H1 (cell line): ENCODE results near the gene GFM1. TPM values are rescaled to one million over a fixed set of nuclear protein-coding genes. Genes with fewer than 3 reads are reported as not detected.

Source experiments
- CHD1 ChIP-seq: IDR thresholded peaks from 2 replicates; pipeline ENCODE4 v1.6.1; 2012; ENCODE audit warnings: low read depth, low read length, improper control_type of control experiment
- CTBP2 ChIP-seq: IDR thresholded peaks from 2 replicates; pipeline ENCODE4 v1.7.0; 2011; ENCODE audit warnings: borderline replicate concordance, mild to moderate bottlenecking, moderate library complexity, mixed read lengths, low read length; ENCODE audit not compliant: insufficient read depth, insufficient read length
- JUND ChIP-seq: IDR thresholded peaks from 2 replicates; pipeline ENCODE4 v1.6.1; 2011; ENCODE audit warnings: mild to moderate bottlenecking, improper control_type of control experiment, low read length
- POLR2AphosphoS5 ChIP-seq: IDR thresholded peaks from 2 replicates; pipeline ENCODE4 v1.6.1; 2011; ENCODE audit warnings: low read depth, low read length
- RNF2 ChIP-seq: fragments of 200-900, 300-1000 bp; sonication (generic); IDR thresholded peaks from 2 replicates; pipeline ENCODE4 v1.7.1; 2016; ENCODE audit warnings: borderline replicate concordance, low read depth, mild to moderate bottlenecking, antibody characterized with exemption, low read length; ENCODE audit not compliant: poor library complexity, severe bottlenecking; ENCODE audit errors: missing control alignments
- SP1 ChIP-seq: IDR thresholded peaks from 2 replicates; pipeline ENCODE4 v1.6.1; 2011; ENCODE audit warnings: low read depth, low read length
- SP2 ChIP-seq: IDR thresholded peaks from 2 replicates; pipeline ENCODE4 v1.6.1; 2012; ENCODE audit warnings: mild to moderate bottlenecking, low read length, inconsistent platforms
- polyA plus RNA-seq, 7 experiments: library from polyadenylated mRNA; depleted of rRNA in 3 of 7; stranded (reverse) in 5 of 7; unstranded in 2 of 7; fragments of >200 nt in 5 of 7; fragments of 200-250 nt in 2 of 7; gene quantifications; 1 replicate in 5 of 7; 2 replicates in 1 of 7; 4 replicates in 1 of 7; pipeline versions ENCODE4 v1.2.1 to v1.2.3, GENCODE V29; 2011 to 2013; ENCODE audit warnings: missing spikeins in 2 of 7, mixed read lengths in 2 of 7
- total RNA-seq: library from RNA; stranded (reverse); fragmentation: NEBNext Ultra II Directional; extraction: Animal tissue kit (Norgen Biotek cat#: 25700); gene quantifications from 2 replicates; pipeline ENCODE4 v1.2.1, GENCODE V29; 2021
- TF ChIP-seq, protein P1 (sequence below): fragments of 300-600 bp; sonication (generic); IDR thresholded peaks from 2 replicates; pipeline ENCODE4 v1.7.1; 2012; ENCODE audit warnings: low read length, moderate library complexity, mild to moderate bottlenecking, inconsistent platforms; ENCODE audit not compliant: insufficient replicate concordance
- TF ChIP-seq, protein P2 (sequence below): IDR thresholded peaks from 2 replicates; pipeline ENCODE4 v1.6.1; 2011; ENCODE audit warnings: low read length, improper control_type of control experiment

The GFM1 gene
- total and polyA plus RNA-seq, 2 of the 8 experiments (the other 6 are each of a cell fraction or from before 2014, with no cell fraction given), result 10.9 to 45.3 TPM

DNA sequence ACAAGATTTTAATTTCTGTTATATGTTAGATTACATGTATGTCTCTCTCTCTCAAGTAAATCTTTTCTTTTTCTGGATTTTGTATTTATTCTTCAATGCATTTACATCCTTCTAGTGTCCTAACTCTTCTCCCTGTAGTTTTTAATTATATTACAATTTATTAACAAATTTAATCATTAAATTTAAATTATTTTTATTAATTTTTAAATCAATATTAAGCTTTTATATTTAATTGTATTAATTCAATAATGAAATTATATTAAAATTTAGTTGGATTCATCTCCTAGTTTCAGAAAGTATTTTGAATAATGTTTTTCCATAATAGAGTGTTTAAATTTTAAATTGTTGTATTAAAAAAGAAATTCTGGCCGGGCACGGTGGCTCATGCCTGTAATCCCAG lies 43.5 kb upstream of the GFM1 start (continued):
- TF ChIP-seq, protein P1, sequence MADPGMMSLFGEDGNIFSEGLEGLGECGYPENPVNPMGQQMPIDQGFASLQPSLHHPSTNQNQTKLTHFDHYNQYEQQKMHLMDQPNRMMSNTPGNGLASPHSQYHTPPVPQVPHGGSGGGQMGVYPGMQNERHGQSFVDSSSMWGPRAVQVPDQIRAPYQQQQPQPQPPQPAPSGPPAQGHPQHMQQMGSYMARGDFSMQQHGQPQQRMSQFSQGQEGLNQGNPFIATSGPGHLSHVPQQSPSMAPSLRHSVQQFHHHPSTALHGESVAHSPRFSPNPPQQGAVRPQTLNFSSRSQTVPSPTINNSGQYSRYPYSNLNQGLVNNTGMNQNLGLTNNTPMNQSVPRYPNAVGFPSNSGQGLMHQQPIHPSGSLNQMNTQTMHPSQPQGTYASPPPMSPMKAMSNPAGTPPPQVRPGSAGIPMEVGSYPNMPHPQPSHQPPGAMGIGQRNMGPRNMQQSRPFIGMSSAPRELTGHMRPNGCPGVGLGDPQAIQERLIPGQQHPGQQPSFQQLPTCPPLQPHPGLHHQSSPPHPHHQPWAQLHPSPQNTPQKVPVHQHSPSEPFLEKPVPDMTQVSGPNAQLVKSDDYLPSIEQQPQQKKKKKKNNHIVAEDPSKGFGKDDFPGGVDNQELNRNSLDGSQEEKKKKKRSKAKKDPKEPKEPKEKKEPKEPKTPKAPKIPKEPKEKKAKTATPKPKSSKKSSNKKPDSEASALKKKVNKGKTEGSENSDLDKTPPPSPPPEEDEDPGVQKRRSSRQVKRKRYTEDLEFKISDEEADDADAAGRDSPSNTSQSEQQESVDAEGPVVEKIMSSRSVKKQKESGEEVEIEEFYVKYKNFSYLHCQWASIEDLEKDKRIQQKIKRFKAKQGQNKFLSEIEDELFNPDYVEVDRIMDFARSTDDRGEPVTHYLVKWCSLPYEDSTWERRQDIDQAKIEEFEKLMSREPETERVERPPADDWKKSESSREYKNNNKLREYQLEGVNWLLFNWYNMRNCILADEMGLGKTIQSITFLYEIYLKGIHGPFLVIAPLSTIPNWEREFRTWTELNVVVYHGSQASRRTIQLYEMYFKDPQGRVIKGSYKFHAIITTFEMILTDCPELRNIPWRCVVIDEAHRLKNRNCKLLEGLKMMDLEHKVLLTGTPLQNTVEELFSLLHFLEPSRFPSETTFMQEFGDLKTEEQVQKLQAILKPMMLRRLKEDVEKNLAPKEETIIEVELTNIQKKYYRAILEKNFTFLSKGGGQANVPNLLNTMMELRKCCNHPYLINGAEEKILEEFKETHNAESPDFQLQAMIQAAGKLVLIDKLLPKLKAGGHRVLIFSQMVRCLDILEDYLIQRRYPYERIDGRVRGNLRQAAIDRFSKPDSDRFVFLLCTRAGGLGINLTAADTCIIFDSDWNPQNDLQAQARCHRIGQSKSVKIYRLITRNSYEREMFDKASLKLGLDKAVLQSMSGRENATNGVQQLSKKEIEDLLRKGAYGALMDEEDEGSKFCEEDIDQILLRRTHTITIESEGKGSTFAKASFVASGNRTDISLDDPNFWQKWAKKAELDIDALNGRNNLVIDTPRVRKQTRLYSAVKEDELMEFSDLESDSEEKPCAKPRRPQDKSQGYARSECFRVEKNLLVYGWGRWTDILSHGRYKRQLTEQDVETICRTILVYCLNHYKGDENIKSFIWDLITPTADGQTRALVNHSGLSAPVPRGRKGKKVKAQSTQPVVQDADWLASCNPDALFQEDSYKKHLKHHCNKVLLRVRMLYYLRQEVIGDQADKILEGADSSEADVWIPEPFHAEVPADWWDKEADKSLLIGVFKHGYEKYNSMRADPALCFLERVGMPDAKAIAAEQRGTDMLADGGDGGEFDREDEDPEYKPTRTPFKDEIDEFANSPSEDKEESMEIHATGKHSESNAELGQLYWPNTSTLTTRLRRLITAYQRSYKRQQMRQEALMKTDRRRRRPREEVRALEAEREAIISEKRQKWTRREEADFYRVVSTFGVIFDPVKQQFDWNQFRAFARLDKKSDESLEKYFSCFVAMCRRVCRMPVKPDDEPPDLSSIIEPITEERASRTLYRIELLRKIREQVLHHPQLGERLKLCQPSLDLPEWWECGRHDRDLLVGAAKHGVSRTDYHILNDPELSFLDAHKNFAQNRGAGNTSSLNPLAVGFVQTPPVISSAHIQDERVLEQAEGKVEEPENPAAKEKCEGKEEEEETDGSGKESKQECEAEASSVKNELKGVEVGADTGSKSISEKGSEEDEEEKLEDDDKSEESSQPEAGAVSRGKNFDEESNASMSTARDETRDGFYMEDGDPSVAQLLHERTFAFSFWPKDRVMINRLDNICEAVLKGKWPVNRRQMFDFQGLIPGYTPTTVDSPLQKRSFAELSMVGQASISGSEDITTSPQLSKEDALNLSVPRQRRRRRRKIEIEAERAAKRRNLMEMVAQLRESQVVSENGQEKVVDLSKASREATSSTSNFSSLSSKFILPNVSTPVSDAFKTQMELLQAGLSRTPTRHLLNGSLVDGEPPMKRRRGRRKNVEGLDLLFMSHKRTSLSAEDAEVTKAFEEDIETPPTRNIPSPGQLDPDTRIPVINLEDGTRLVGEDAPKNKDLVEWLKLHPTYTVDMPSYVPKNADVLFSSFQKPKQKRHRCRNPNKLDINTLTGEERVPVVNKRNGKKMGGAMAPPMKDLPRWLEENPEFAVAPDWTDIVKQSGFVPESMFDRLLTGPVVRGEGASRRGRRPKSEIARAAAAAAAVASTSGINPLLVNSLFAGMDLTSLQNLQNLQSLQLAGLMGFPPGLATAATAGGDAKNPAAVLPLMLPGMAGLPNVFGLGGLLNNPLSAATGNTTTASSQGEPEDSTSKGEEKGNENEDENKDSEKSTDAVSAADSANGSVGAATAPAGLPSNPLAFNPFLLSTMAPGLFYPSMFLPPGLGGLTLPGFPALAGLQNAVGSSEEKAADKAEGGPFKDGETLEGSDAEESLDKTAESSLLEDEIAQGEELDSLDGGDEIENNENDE, result no peak
- TF ChIP-seq CTBP2 (no peak), RNF2 (no peak), SP2 (no peak), CHD1 (no peak), POLR2AphosphoS5 (no peak), JUND (no peak), SP1 (no peak)
- TF ChIP-seq, protein P2, sequence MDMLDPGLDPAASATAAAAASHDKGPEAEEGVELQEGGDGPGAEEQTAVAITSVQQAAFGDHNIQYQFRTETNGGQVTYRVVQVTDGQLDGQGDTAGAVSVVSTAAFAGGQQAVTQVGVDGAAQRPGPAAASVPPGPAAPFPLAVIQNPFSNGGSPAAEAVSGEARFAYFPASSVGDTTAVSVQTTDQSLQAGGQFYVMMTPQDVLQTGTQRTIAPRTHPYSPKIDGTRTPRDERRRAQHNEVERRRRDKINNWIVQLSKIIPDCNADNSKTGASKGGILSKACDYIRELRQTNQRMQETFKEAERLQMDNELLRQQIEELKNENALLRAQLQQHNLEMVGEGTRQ, result no peak
